ENCODE data around the gene PIK3C2G.

- TF ChIP-seq REST (IDR thresholded peaks at IDR 0.05; ENCODE audit: insufficient read depth in 1 of 2, low read depth in 2 of 2, low read length in 2 of 2) (no peak), SIN3A (IDR thresholded peaks at IDR 0.05; ENCODE audit: borderline replicate concordance, insufficient read depth, low read length) (no peak), TAF1 (IDR thresholded peaks at IDR 0.05; ENCODE audit: borderline replicate concordance, insufficient read depth, low read length) (no peak)
Observed at GRCh38 chr12:18483698-18484325, 222.5 kb downstream of the PIK3C2G start.

All from PFSK-1 (cell line).